ENCODE data around the gene MRPL9. TPM values are rescaled to one million over a fixed set of nuclear protein-coding genes. Genes with fewer than 3 reads are reported as not detected.

MRPL9 gene
- 116 and 130 TPM in 2 replicates for total RNA-seq

DNA sequence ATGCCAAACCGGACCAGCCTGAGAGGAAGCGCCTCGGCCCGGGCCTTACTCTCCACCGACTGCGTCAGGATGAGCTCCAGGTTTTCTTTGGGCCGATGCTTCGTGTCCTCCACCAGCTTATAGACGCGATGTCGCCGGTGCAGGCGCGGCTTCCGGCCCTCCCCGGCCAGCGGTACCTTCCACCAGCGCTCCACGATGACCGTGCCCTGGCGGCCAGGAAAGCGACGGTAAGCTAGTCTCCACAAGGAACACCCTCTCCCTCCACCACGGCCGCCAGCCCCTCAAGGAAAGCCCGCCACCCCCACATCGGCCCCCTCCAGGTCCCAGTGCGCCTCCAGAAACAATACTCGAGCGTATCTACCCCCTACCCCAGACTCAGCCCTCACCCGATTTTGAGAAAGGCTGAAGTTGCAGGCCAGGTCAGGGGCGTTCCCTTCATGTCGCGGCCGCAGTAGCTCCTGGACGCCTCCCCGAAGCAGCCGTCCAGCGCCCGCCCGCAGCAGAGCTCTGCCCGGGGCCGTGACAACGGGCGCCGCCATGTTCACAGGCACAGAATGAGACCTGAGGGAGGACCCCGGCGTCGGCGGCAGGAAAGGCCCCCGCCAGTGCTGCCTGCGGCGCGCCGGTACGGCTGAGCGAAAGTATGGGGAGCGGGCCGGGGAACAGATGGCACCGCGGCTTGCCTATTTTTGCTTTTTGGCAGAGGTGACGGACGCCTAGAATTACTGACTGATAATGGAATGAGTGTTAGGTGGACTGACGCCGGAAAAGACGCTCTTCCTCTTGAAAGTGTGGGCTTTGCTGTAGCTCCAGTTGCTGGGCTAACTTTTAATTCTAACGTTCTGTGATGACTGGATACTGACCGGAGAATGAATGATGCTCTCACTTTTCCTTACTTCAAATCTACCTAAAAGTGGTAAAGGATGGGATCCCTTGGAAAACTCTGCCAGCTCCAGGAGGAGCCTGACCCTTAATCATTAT, at the start of gene MRPL9:
Gene MRPL9, minus strand, starts transcription at position 556 of the 981 bp plus-strand sequence. Its CDS starts 17 bp downstream, at position 539.

DNA sequence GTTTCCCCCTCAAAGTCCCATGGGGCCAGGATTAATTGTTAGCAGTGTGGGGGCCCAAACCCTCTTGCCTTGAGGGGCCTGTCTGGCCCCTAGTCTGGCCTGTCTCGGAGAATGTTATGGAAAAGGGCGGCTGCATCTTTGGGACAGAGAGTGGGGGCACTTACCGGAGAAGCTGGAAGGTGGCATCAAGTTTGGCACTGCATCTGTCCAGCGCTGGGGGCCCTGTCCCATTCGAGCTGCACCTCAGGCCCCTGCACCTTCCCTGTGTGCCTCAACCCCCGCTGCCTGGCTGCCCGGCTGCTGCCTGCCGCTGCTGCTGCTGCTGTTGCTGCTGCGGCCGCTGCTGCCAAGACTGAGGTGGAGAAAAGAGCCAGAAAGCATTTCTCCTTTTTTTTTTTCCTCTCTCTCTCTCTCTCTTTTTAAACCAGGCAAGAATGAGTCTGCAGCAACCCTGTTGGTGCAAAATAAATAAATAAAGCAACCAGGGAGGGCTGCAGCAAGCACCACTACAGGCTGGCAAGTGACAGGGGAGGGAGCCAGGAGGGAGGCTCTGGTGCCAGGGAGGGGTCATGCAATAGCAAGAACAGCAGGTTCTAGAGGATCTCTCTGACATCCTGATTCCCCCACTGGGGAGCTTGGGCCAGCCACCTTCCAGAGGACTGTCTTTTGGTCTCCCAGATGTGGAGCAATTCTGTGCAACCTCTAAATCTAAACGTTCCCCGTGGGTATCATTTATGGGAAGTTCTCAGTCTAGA, 41.9 kb upstream of the MRPL9 start, which contains the start of gene LINGO4:
Gene LINGO4, minus strand, starts transcription at position 354 of the 755 bp plus-strand sequence. CDS start 2,715 bp downstream, outside the sequence.

DNA sequence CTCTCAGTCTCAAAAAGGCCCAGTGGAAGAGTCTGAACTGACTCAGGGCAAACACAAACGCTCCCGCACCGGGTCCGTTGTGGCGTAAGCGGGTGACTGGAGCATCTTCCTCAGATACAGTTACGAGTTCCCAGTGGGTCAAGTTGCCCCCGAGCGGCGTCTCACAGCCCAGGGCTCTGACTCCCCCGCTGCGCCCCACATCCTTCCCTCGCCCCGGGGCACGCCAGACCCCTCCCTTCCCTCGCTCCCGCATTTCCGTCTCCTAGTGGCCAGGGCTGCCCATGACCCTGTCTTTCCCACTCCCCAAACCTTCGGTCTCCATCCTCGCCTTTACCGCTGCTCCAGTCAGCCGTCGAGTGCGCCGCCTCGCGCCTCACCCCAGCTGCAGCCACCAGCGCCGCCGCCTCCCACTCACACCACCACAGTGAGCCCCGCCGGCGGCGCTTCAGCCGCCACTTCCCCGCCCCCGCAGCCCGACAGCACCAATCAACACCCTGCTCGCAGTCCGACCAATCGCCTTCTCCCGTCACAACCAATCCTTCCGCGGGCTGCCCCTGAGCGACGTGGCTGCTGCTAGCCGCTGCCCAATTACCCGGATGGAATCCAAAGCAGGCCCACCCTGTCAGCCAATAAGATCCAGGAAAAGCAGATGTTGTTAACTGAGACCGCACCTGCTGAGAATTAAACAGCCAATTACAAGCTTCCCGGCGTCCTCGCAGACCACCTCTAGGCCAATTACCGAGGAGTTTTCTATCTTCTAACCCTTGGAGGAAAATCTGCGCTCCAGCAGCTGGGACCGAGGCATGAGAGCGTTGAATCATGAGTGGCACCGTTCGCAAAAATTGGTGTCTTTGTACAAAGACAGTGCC, 27.0 kb upstream of the MRPL9 start, which contains the start of gene TDRKH:
Gene TDRKH, minus strand, starts transcription at position 430 of the 869 bp plus-strand sequence. CDS start 7,478 bp downstream, outside the sequence.

DNA sequence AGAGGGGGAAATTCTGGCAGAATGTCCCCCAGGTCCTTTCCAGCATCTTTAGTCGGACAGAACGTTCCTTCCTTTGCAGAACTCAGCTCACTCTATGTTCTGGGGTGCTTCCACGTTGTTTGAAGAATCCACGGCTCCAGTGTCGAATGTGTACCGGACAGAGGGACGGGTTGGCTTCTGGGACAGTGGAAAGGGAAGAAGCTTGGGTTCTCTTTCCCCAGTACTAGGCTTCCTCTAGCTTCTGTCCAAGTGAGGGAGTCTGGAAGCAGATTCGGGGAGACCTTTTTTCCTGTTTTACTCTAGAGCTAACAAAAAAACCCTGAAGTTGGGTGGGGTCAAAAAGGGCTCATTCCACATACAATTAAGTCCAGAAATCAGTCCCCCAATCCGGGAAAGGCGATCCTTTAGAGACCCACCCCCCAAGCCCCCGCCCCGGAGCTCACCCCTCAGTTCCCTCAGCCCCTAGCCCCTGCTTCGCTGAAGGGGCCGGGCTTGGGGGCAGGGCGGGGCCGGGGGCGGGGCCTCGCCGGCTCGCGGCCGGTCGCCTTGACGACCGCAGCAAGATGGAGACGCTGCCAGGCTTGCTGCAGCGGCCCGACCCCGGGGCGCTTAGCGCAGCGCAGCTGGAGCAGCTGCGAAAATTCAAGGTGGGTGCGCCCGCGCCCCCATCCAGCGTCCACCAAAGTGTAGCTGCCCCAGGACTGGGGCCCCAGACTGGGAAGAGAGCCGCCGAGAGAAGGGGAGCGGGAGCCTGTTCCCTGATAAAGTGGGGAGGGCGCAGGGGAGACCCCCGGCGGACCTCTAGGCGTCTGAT, 42.1 kb downstream of the MRPL9 start, which contains the start of gene RIIAD1:
Gene RIIAD1, plus strand, starts transcription at position 549 of the 814 bp plus-strand sequence. Its CDS starts 15 bp downstream, at position 564.

DNA sequence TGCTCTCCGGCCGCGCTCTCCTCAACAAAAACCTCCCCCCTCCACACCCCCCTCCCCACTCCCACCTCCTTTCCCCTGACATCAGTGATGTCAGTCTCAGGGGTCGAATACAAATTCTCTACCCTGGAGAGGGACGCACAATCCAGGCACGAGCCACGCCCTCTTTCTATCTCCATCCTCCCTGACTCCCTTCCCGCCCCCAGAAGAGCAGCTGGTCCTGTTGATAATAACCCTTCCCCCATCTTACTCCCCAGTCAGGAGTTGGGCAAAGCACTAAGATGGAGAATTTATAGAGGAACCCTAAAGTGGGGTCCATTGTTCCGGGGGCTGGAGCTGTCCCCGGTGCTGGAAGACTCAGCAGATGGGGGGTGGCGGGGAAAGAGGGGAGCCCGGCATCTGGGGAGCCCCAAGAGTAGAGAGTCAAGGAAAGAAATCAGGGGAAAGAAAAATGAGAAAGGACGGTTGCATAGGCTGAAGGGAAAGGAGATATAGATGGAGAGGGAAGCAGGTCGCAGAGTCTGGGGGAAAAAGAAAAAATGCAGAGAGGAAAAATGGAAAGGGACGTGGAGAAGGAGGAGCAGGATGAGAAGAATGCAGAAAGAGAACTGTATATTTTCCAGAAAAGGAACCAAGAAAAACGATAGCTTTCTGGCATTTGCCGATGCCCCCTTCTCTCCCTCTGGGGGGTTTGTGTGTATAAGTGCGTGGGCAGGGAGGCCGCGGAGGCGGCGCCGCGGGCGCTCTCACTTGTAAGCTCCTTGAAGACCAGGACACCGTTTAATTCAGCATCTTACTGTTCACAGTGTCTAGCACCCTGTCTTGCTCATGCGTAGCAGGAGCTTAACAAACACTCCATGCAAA, 46.3 kb downstream of the MRPL9 start, which contains the start of gene CELF3:
Gene CELF3, minus strand, starts transcription at position 33 of the 861 bp plus-strand sequence. CDS start 783 bp downstream, outside the sequence.

Other genes starting within 250 kb of the MRPL9 start
- gene TUFT1, start 223.2 kb downstream of the MRPL9 start, total RNA-seq, result 2.6 and 5.5 TPM in 2 replicates
- gene SNX27, start 151.4 kb downstream of the MRPL9 start, total RNA-seq, result 18.7 and 19.8 TPM in 2 replicates
- gene CELF3, start 46.7 kb downstream of the MRPL9 start, total RNA-seq, result not detected in 2 replicates
- gene RIIAD1, start 42.0 kb downstream of the MRPL9 start, total RNA-seq, result not detected in 2 replicates
- gene TDRKH, start 27.0 kb upstream of the MRPL9 start, total RNA-seq, result 9.1 and 14.0 TPM in 2 replicates
- not detected in 2 replicates for gene LINGO4, start 41.9 kb upstream of the MRPL9 start, total RNA-seq
- not detected in 2 replicates for gene RORC, start 68.3 kb upstream of the MRPL9 start, total RNA-seq
- gene C2CD4D, start 76.3 kb upstream of the MRPL9 start, total RNA-seq, result not detected in 2 replicates
- gene THEM5, start 90.2 kb upstream of the MRPL9 start, total RNA-seq, result not detected in 2 replicates
- 14.0 and 15.7 TPM in 2 replicates for gene THEM4, start 146.0 kb upstream of the MRPL9 start, total RNA-seq
- 109 and 122 TPM in 2 replicates for gene S100A10, start 230.4 kb upstream of the MRPL9 start, total RNA-seq

All from epithelial cell of umbilical artery (primary cell).